Stimulated activated CD8-positive, alpha-beta memory T cell treated with anti-CD3 and anti-CD28 coated beads, Interleukin-4, amount 100 ng/mL, for 4 hours (primary cell): Measurements from ENCODE around the gene GDPD3.
"Not testable (repeated sequence)": the region's sequence is repeated elsewhere in the genome, so short reads cannot be mapped to it uniquely, and the experiment has no call there.

Experiments used
- DNase-seq, 2 donors: peaks; one replicate each; pipeline ENCODE4 v3.0.0-alpha.2; 2020; ENCODE audit warnings: low read depth in 2 of 2, low spot score in 1 of 2

The GDPD3 gene

GRCh38 chr16:30124985-30125379, 11.6 kb upstream of the GDPD3 start:
- no peak for DNase-seq

- no peak for DNase-seq
These were observed 9.3 kb upstream of the GDPD3 start for GRCh38 chr16:30122604-30123160.

- DNase-seq: no peak
These were observed 8.6 kb upstream of the GDPD3 start for GRCh38 chr16:30121741-30122571.

GRCh38 chr16:30120340-30121105, 7.2 kb upstream of the GDPD3 start:
- DNase-seq: no peak

GRCh38 chr16:30119428-30119827, 6.1 kb upstream of the GDPD3 start:
- DNase-seq: no peak

- DNase-seq: no peak
These were observed 4.4 kb upstream of the GDPD3 start for GRCh38 chr16:30117768-30118167.

GRCh38 chr16:30116291-30117207, 3.2 kb upstream of the GDPD3 start:
- no peak for DNase-seq

GRCh38 chr16:30115238-30115637, 1.9 kb upstream of the GDPD3 start:
- no peak for DNase-seq

GRCh38 chr16:30114833-30115232, 1.5 kb upstream of the GDPD3 start:
- not testable (repeated sequence) for DNase-seq

- no peak for DNase-seq
These were observed 1.1 kb upstream of the GDPD3 start for GRCh38 chr16:30114411-30114810.

GRCh38 chr16:30113711-30114333, 485 bp upstream of the GDPD3 start:
- DNase-seq: no peak

- DNase-seq: no peak
These were observed 923 bp downstream of the GDPD3 start for GRCh38 chr16:30112197-30113030.

GRCh38 chr16:30110661-30111060, 2.7 kb downstream of the GDPD3 start:
- no peak for DNase-seq

- DNase-seq: no peak
These were observed 5.1 kb downstream of the GDPD3 start for GRCh38 chr16:30108059-30108850.

- no peak for DNase-seq
These were observed 8.8 kb downstream of the GDPD3 start for GRCh38 chr16:30104492-30104891.

- DNase-seq: no peak
These were observed 9.2 kb downstream of the GDPD3 start for GRCh38 chr16:30104090-30104489.

- no peak for DNase-seq
These were observed 16.3 kb downstream of the GDPD3 start for GRCh38 chr16:30096862-30097563.
